ENCODE results near the gene PDCD2. TPM values are rescaled to one million over a fixed set of nuclear protein-coding genes. Genes with fewer than 3 reads are reported as not detected.
A peak's percentile ranks its signal among the peaks of the same experiment; 100 is the strongest.

Gene PDCD2
- total and polyA plus RNA-seq, 5 donors, result 26.1 to 36.4 (median 30.3) TPM

- Histone ChIP-seq H3K27ac (ENCODE audit: low read length) (no peak overlapping the region), H3K9me3 (ENCODE audit: control insufficient read depth, low read length) (no peaks in the 10 kb centered on the region), H3K4me1 (ENCODE audit: control insufficient read depth, insufficient read depth, low read length) (peaks cover 2% of the 10 kb centered on the region), H3K27me3 (ENCODE audit: control insufficient read depth, insufficient read depth) (no peaks in the 10 kb centered on the region), H3K4me3 (ENCODE audit: low read length) (no peak overlapping the region)
- ATAC-seq, result no peak
- no peak for DNase-seq
- intact Hi-C loops (cut with DNase I), result no loop called here
Observed at GRCh38 chr6:170578909-170579308, 5.5 kb downstream of the PDCD2 start.

GRCh38 chr6:170575250-170575649 lies 9.2 kb downstream of the PDCD2 start:
- H3K27me3 ChIP-seq (ENCODE audit: control insufficient read depth, insufficient read depth), result no peaks in the 10 kb centered on the region
- DNase-seq (no peak), ATAC-seq (no peak)
- intact Hi-C loops (cut with DNase I), result no loop called here
- no peaks in the 10 kb centered on the region for H3K9me3 ChIP-seq (ENCODE audit: control insufficient read depth, low read length)
- no peak overlapping the region for H3K4me3 ChIP-seq (ENCODE audit: low read length)
- WGBS, result 76% methylated on average over 1 of the region's 1 CpG
- no peaks in the 10 kb centered on the region for H3K4me1 ChIP-seq (ENCODE audit: control insufficient read depth, insufficient read depth, low read length)
- no peak overlapping the region for H3K27ac ChIP-seq (ENCODE audit: low read length)

GRCh38 chr6:170572704-170573466 lies 11.6 kb downstream of the PDCD2 start:
- no peak overlapping the region for H3K27ac ChIP-seq (ENCODE audit: low read length)
- 66% methylated on average over 2 of the region's 2 CpGs for WGBS

GRCh38 chr6:170564936-170565530 lies 19.4 kb downstream of the PDCD2 start:
- H3K4me1 ChIP-seq (ENCODE audit: control insufficient read depth, insufficient read depth, low read length), result no peaks in the 10 kb centered on the region
- no peaks in the 10 kb centered on the region for H3K27me3 ChIP-seq (ENCODE audit: control insufficient read depth, insufficient read depth)
- DNase-seq (no peak), ATAC-seq (no peak)
- intact Hi-C loops (cut with DNase I), result no loop called here
- 95% methylated on average over 7 of the region's 8 CpGs for WGBS
- no peak overlapping the region for H3K27ac ChIP-seq (ENCODE audit: low read length)
- no peak overlapping the region for H3K4me3 ChIP-seq (ENCODE audit: low read length)
- H3K9me3 ChIP-seq (ENCODE audit: control insufficient read depth, low read length), result no peaks in the 10 kb centered on the region

More at GRCh38 chr6:170572704-170573466, 11.6 kb downstream of the PDCD2 start:
- ATAC-seq (no peak), DNase-seq (no peak)
- no peaks in the 10 kb centered on the region for H3K4me1 ChIP-seq (ENCODE audit: control insufficient read depth, insufficient read depth, low read length)
- no peak overlapping the region for H3K4me3 ChIP-seq (ENCODE audit: low read length)
- no peaks in the 10 kb centered on the region for H3K27me3 ChIP-seq (ENCODE audit: control insufficient read depth, insufficient read depth)
- intact Hi-C loops (cut with DNase I), result no loop called here
- no peaks in the 10 kb centered on the region for H3K9me3 ChIP-seq (ENCODE audit: control insufficient read depth, low read length)

GRCh38 chr6:170561555-170561954 lies 22.9 kb downstream of the PDCD2 start:
- Histone ChIP-seq H3K9me3 (ENCODE audit: control insufficient read depth, low read length) (no peaks in the 10 kb centered on the region), H3K4me3 (ENCODE audit: low read length) (no peak overlapping the region), H3K27ac (ENCODE audit: low read length) (no peak overlapping the region), H3K4me1 (ENCODE audit: control insufficient read depth, insufficient read depth, low read length) (no peaks in the 10 kb centered on the region), H3K27me3 (ENCODE audit: control insufficient read depth, insufficient read depth) (no peaks in the 10 kb centered on the region)
- ATAC-seq (no peak), DNase-seq (no peak)
- WGBS, result 93% methylated on average over 4 of the region's 4 CpGs
- intact Hi-C loops (cut with DNase I), result no loop called here

GRCh38 chr6:170555305-170555704 lies 29.1 kb downstream of the PDCD2 start:
- H3K27me3 ChIP-seq (ENCODE audit: control insufficient read depth, insufficient read depth), result no peaks in the 10 kb centered on the region
- no peaks in the 10 kb centered on the region for H3K4me1 ChIP-seq (ENCODE audit: control insufficient read depth, insufficient read depth, low read length)
- 49% methylated on average over 3 of the region's 3 CpGs for whole genome bisulfite sequencing
- H3K9me3 ChIP-seq (ENCODE audit: control insufficient read depth, low read length), result no peaks in the 10 kb centered on the region
- no peak overlapping the region for H3K27ac ChIP-seq (ENCODE audit: low read length)
- H3K4me3 ChIP-seq (ENCODE audit: low read length), result peak overlapping the region; percentile 85
- DNase-seq, result no peak
- intact Hi-C loops (cut with DNase I), result no loop called here
- no peak for ATAC-seq

- no peak for DNase-seq
- intact Hi-C loops (cut with DNase I), result no loop called here
- H3K4me1 ChIP-seq (ENCODE audit: control insufficient read depth, insufficient read depth, low read length), result no peaks in the 10 kb centered on the region
- H3K9me3 ChIP-seq (ENCODE audit: control insufficient read depth, low read length), result no peaks in the 10 kb centered on the region
- H3K27ac ChIP-seq (ENCODE audit: low read length), result peak overlapping the region; percentile 65
- H3K4me3 ChIP-seq (ENCODE audit: low read length), result peak overlapping the region; percentile 85
- H3K27me3 ChIP-seq (ENCODE audit: control insufficient read depth, insufficient read depth), result no peaks in the 10 kb centered on the region
- no peak for ATAC-seq
- WGBS, result 2% methylated on average over 7 of the region's 7 CpGs
Observed at GRCh38 chr6:170554796-170555137, 29.7 kb downstream of the PDCD2 start.

- H3K27me3 ChIP-seq (ENCODE audit: control insufficient read depth, insufficient read depth), result no peaks in the 10 kb centered on the region
- DNase-seq, result peak; percentile 98 to 99 (median 98)
- peak within 1 kb of the TSS; percentile 85 for H3K4me3 ChIP-seq (ENCODE audit: low read length)
- no peaks in the 10 kb centered on the region for H3K4me1 ChIP-seq (ENCODE audit: control insufficient read depth, insufficient read depth, low read length)
- no peaks in the 10 kb centered on the region for H3K9me3 ChIP-seq (ENCODE audit: control insufficient read depth, low read length)
- WGBS, result under 1% methylated on average over 51 of the region's 51 CpGs
- peak; percentile 98 to 99 for ATAC-seq
- peak within 1 kb of the TSS; percentile 100 for H3K27ac ChIP-seq (ENCODE audit: low read length)
- intact Hi-C loops (cut with DNase I), result no loop called here
Observed at GRCh38 chr6:170554013-170554795, 30.2 kb downstream of the PDCD2 start, which contains the start of gene TBP. Gene TBP (plus strand): TSS chr6:170554369. CDS start chr6:170557030, 2,661 bp downstream.

- no peaks in the 10 kb centered on the region for H3K9me3 ChIP-seq (ENCODE audit: control insufficient read depth, low read length)
- H3K4me1 ChIP-seq (ENCODE audit: control insufficient read depth, insufficient read depth, low read length), result no peaks in the 10 kb centered on the region
- peak overlapping the region; percentile 85 for H3K4me3 ChIP-seq (ENCODE audit: low read length)
- WGBS, result under 1% methylated on average over 13 of the region's 13 CpGs
- no peak for DNase-seq
- H3K27ac ChIP-seq (ENCODE audit: low read length), result peak overlapping the region; percentile 56
- intact Hi-C loops (cut with DNase I), result no loop called here
- no peaks in the 10 kb centered on the region for H3K27me3 ChIP-seq (ENCODE audit: control insufficient read depth, insufficient read depth)
- peak; percentile 53 to 64 for ATAC-seq
Observed at GRCh38 chr6:170553534-170554012, 30.9 kb downstream of the PDCD2 start.

- under 1% methylated on average over 41 of the region's 41 CpGs for WGBS
- peak within 1 kb of the TSS; percentile 85 for H3K4me3 ChIP-seq (ENCODE audit: low read length)
- no peaks in the 10 kb centered on the region for H3K27me3 ChIP-seq (ENCODE audit: control insufficient read depth, insufficient read depth)
- peak; percentile 92 to 93 for ATAC-seq
- peak within 1 kb of the TSS; percentile 100 for H3K27ac ChIP-seq (ENCODE audit: low read length)
- peak; percentile 95 to 97 (median 96) for DNase-seq
- no peaks in the 10 kb centered on the region for H3K4me1 ChIP-seq (ENCODE audit: control insufficient read depth, insufficient read depth, low read length)
- no peaks in the 10 kb centered on the region for H3K9me3 ChIP-seq (ENCODE audit: control insufficient read depth, low read length)
- intact Hi-C loops (cut with DNase I), result no loop called here
Observed at GRCh38 chr6:170552765-170553533, 31.5 kb downstream of the PDCD2 start, which contains the start of gene PSMB1. Gene PSMB1 (minus strand): TSS chr6:170553307. CDS start chr6:170553242, 65 bp downstream.

Data from right cardiac atrium (tissue), 5 donors.